ENCODE data around the gene FAM240A. TPM values are rescaled to one million over a fixed set of nuclear protein-coding genes. Genes with fewer than 3 reads are reported as not detected.
"Not testable (repeated sequence)": the region's sequence is repeated elsewhere in the genome, so short reads cannot be mapped to it uniquely, and the experiment has no call there.

Gene FAM240A
- total RNA-seq, 1 donor from 2014 or later = not detected

GRCh38 chr3:46585799-46586693 lies 26.3 kb upstream of the FAM240A start:
- no peak overlapping the region for H3K4me3 Mint-ChIP-seq
- H3F3A ChIP-seq (ENCODE audit: low read depth) = no peaks in the 10 kb centered on the region
- no peak overlapping the region for H3K27ac Mint-ChIP-seq
- no peak overlapping the region for H3K4me2 ChIP-seq
- no peak overlapping the region for H3K27ac ChIP-seq
- peaks cover under 1% of the 10 kb centered on the region for H3K9me3 Mint-ChIP-seq
- no peaks in the 10 kb centered on the region for H4K20me1 ChIP-seq (ENCODE audit: low read depth)
- H3K79me2 ChIP-seq (ENCODE audit: low read depth) = no peaks in the 10 kb centered on the region
- H3K36me3 ChIP-seq = no peaks in the 10 kb centered on the region
- no peaks in the 10 kb centered on the region for H3K9me3 ChIP-seq (ENCODE audit: low read depth)
- peaks cover 19% of the 10 kb centered on the region for H3K27me3 ChIP-seq
- no peak for TF ChIP-seq EZH2phosphoT487 (IDR thresholded peaks at IDR 0.05)
- TF ChIP-seq CTCF (IDR thresholded peaks at IDR 0.05) = no peak
- TF ChIP-seq EZH2 (IDR thresholded peaks at IDR 0.05) = no peak
- no peak overlapping the region for H2AFZ ChIP-seq (replicated peaks)
- DNase-seq (ENCODE audit: low spot score) = no peak
- no peak overlapping the region for H3K4me3 ChIP-seq
- no peaks in the 10 kb centered on the region for H3K36me3 Mint-ChIP-seq
- H3K4me1 Mint-ChIP-seq = no peaks in the 10 kb centered on the region
- H3K9ac ChIP-seq = no peak overlapping the region
- H3K27me3 Mint-ChIP-seq (ENCODE audit: insufficient read depth, low read depth) = peaks cover 7% of the 10 kb centered on the region
- H3K4me1 ChIP-seq = no peaks in the 10 kb centered on the region

DNA sequence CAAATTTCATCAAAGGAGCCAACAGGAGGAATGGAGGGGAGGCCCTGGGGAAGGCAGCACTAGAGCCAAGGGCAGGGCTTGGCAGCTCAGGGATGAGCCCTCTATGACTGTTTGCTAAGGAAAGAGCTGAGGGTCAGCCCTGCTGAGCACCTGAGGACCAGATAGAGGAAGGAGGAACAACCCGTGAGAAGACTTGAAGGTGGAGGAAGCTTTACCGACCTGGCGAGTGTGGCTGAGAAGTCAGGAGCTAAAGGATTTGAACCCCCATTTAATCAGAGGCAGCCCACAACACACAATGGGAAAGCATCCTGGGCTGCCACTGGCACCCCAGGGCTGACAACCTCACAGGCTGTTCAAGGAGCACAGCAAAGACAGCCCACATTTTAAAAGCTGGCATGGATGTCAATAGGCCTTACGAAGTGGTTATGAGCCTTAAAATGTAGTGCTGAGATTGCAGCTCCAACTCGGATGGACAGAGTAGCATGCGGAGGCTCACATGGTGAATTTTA lies 25.5 kb upstream of the FAM240A start:
- H3K36me3 ChIP-seq = no peaks in the 10 kb centered on the region
- H3K9ac ChIP-seq = no peak overlapping the region
- H3K27me3 Mint-ChIP-seq (ENCODE audit: insufficient read depth, low read depth) = peaks cover 4% of the 10 kb centered on the region
- no peaks in the 10 kb centered on the region for H4K20me1 ChIP-seq (ENCODE audit: low read depth)
- DNase-seq (ENCODE audit: low spot score) = no peak
- H3K79me2 ChIP-seq (ENCODE audit: low read depth) = no peaks in the 10 kb centered on the region
- no peak overlapping the region for H2AFZ ChIP-seq (replicated peaks)
- H3K36me3 Mint-ChIP-seq = no peaks in the 10 kb centered on the region
- no peaks in the 10 kb centered on the region for H3K9me3 ChIP-seq (ENCODE audit: low read depth)
- H3K9me3 Mint-ChIP-seq = peaks cover 8% of the 10 kb centered on the region
- no peaks in the 10 kb centered on the region for H3K4me1 Mint-ChIP-seq
- peaks cover 12% of the 10 kb centered on the region for H3K27me3 ChIP-seq
- H3K4me2 ChIP-seq = no peak overlapping the region
- no peaks in the 10 kb centered on the region for H3K4me1 ChIP-seq
- H3K27ac Mint-ChIP-seq = no peak overlapping the region
- H3K4me3 ChIP-seq = no peak overlapping the region
- H3K4me3 Mint-ChIP-seq = no peak overlapping the region
- H3K27ac ChIP-seq = no peak overlapping the region
- H3F3A ChIP-seq (ENCODE audit: low read depth) = no peaks in the 10 kb centered on the region
- no peak for TF ChIP-seq CTCF (IDR thresholded peaks at IDR 0.05)

- not testable (repeated sequence) for DNase-seq (ENCODE audit: low spot score); H3K27me3 ChIP-seq; H3F3A ChIP-seq (ENCODE audit: low read depth); H3K4me3 ChIP-seq; H3K27me3 Mint-ChIP-seq (ENCODE audit: insufficient read depth, low read depth); H3K4me1 Mint-ChIP-seq; H3K36me3 Mint-ChIP-seq; H4K20me1 ChIP-seq (ENCODE audit: low read depth); H3K9ac ChIP-seq; H3K36me3 ChIP-seq; H2AFZ ChIP-seq (replicated peaks); H3K4me1 ChIP-seq; H3K4me2 ChIP-seq; H3K27ac Mint-ChIP-seq; H3K4me3 Mint-ChIP-seq; H3K79me2 ChIP-seq (ENCODE audit: low read depth); H3K27ac ChIP-seq; H3K9me3 ChIP-seq (ENCODE audit: low read depth)
- peaks cover 11% of the 10 kb centered on the region for H3K9me3 Mint-ChIP-seq
Measured at GRCh38 chr3:46587268-46587667, 25.1 kb upstream of the FAM240A start.

DNA sequence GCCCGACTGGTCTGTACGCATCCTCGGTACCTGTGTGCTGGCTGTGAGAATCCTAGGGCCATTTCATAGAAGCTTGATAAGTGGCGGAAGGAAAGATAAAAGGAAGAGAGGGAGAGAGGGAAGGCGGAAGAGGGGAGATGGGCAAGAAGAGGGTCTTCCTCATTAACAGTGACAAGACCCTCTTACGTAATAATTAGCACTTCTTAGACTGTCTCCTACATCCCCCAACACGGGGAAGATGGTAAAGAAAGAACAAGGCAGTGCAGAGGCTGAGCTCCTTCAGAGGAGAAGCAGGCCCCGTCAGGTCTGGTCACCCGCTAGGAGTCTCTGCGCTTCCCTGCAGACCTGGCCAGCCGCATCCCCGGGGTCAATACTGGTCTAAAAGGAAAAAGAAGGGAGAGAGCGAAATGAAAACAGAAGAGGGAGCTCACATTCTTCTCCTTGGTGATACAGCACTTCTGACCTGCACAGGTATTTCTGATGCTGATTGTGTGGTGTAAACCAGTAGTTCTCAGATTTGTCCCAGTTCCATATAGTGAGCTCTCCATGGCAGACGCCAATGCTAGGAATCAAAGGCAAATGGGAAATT lies 19.0 kb upstream of the FAM240A start:
- Histone ChIP-seq H3K27me3 (no peaks in the 10 kb centered on the region), H2AFZ (replicated peaks) (peak overlapping the region; percentile 42), H3K4me1 (no peaks in the 10 kb centered on the region), H3F3A (ENCODE audit: low read depth) (no peaks in the 10 kb centered on the region), H3K4me3 (no peak overlapping the region), H3K4me2 (no peak overlapping the region), H3K9me3 (ENCODE audit: low read depth) (no peaks in the 10 kb centered on the region), H4K20me1 (ENCODE audit: low read depth) (no peaks in the 10 kb centered on the region), H3K79me2 (ENCODE audit: low read depth) (no peaks in the 10 kb centered on the region), H3K36me3 (no peaks in the 10 kb centered on the region), H3K9ac (no peak overlapping the region), H3K27ac (no peak overlapping the region)
- no peak for TF ChIP-seq EZH2 (IDR thresholded peaks at IDR 0.05)
- TF ChIP-seq CTCF (IDR thresholded peaks at IDR 0.05) = peak; percentile 3
- no peak for DNase-seq (ENCODE audit: low spot score)
- H3K36me3 Mint-ChIP-seq = no peaks in the 10 kb centered on the region
- H3K9me3 Mint-ChIP-seq = peaks cover 15% of the 10 kb centered on the region
- no peaks in the 10 kb centered on the region for H3K4me1 Mint-ChIP-seq
- no peak overlapping the region for H3K27ac Mint-ChIP-seq
- H3K4me3 Mint-ChIP-seq = no peak overlapping the region
- peaks cover 2% of the 10 kb centered on the region for H3K27me3 Mint-ChIP-seq (ENCODE audit: insufficient read depth, low read depth)
